HG03520 (cell line): ENCODE data around the gene PCYT2.

Experiments used
- ATAC-seq: cut with Tn5 transposase; IDR thresholded peaks from one replicate; pipeline ENCODE4 v1.9.1; 2021; ENCODE audit warnings: mild to moderate bottlenecking, moderate library complexity; ENCODE audit not compliant: unreplicated experiment

The PCYT2 gene

DNA sequence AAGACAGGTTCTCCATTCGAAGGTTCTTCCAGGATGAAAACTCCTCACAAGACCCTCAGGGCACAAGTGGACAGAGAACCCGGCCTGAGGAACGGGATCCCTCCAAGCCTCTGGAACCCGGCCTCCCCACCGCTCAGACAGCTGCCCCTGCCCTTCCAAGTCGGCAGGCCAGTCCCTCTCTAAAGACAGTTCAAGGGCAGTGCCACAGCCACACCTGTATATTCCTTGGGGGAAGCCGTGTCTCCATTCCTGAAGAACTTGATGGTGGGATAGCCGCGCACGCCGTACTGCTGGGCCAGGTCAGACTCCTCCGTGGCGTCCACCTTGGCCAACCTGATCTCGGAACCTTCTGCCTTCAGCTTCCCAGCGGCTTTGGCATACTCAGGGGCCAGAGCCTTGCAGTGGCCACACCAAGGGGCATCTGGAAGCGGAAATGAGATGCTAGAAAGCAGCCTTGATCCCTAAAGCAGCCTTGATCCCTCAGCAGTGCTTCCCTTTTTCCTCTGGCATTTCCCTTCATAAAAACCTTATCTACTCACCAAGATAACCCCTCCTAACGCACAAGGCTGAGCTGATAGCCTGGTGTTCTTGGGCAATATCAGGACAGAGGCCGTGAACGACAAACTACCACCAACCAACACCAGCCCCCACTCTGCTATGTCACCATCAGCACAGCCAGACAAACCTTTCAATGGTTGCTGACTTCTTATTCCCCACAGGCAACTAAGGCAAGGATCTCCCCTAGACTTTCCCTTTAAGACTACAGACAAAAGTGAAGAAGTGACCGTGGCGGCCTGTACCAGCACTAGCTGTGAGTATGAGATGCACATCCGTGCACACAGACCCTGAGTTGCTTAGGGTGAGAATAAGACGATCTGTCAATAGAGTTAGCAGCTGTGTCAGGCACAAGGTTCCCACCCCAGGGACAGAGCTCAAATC is 52.0 kb downstream of the PCYT2 start:
- ATAC-seq, result no peak

GRCh38 chr17:81858170-81858966 is 52.8 kb downstream of the PCYT2 start:
- no peak for ATAC-seq

DNA sequence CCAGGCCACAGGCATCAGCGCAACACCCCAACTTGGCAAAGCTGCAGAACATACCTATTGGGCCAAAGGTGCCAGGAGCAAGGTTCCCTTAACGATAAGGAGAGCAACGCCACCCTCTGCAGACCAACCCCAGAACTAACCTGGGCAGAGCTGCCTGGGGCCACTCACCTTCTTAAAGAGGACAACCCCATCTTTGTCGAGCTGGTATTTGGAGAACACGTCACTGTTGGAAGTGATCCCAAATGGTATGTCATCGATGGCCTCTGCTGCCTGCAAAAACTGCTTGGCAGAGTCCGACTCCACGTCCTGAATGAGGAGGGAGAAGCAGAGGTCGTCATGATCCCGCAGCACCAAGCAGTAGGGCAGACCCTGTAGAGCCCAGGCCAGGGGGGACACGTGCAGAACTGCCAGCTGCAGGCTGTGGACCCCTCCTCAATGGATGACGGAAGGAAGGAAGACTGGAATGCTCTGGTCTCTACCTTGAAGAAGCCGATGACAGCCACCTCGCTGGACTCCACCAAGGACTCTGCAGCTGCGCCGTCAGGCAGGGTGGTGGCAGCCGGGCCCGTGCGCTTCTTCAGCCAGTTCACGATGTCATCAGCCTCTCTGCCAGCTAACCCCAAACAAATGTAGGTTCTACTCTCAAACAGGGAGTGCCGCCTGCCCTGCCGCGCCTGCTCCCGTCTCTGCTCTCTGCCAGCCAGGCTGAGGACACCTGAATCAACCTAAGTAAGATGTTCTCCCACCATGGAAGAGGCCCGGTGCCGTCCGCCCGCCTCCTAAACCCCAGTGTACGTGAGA is 56.0 kb downstream of the PCYT2 start:
- ATAC-seq, result no peak

- no peak for ATAC-seq
These were observed 59.0 kb downstream of the PCYT2 start for GRCh38 chr17:81852237-81852636.

GRCh38 chr17:81851423-81851822 is 59.8 kb downstream of the PCYT2 start:
- no peak for ATAC-seq
